DOHH2 (cell line): ENCODE results near the gene GOLT1A.

Source experiments
- H3F3A ChIP-seq: fragments of 200-600 bp; sonication (generic), shearing (Covaris generic); 2 replicates; pipeline ENCODE4 v1.6.0; 2016; ENCODE audit warnings: antibody characterized with exemption, mild to moderate bottlenecking; ENCODE audit not compliant: control insufficient read depth, insufficient read depth
- H3K27ac ChIP-seq: fragments of 200-600 bp; sonication (generic); 2 replicates; pipeline ENCODE4 v1.5.1; 2014; ENCODE audit warnings: low read depth, mild to moderate bottlenecking, low read length, moderate library complexity
- H3K27me3 ChIP-seq: fragments of 200-600 bp; sonication (generic); 2 replicates; pipeline ENCODE4 v1.6.1; 2014; ENCODE audit warnings: mild to moderate bottlenecking, low read length, mixed read lengths; ENCODE audit not compliant: control insufficient read depth
- H3K36me3 ChIP-seq: fragments of 200-600 bp; sonication (generic); 2 replicates; pipeline ENCODE4 v1.6.1; 2014; ENCODE audit warnings: mild to moderate bottlenecking, low read length, moderate library complexity, mixed read lengths; ENCODE audit not compliant: control insufficient read depth
- H3K4me1 ChIP-seq: fragments of 200-600 bp; sonication (generic); 2 replicates; pipeline ENCODE4 v1.6.1; 2014; ENCODE audit warnings: mild to moderate bottlenecking, low read length, mixed read lengths; ENCODE audit not compliant: control insufficient read depth
- H3K4me2 ChIP-seq: fragments of 200-600 bp; sonication (generic); 2 replicates; pipeline ENCODE4 v1.6.0; 2014; ENCODE audit warnings: mild to moderate bottlenecking, low read length, moderate library complexity
- H3K4me3 ChIP-seq: fragments of 200-600 bp; sonication (generic); 2 replicates; pipeline ENCODE4 v1.5.1; 2014; ENCODE audit warnings: mild to moderate bottlenecking, low read length, mixed read lengths
- H3K79me2 ChIP-seq: fragments of 200-600 bp; sonication (generic); 2 replicates; pipeline ENCODE4 v1.6.1; 2014; ENCODE audit warnings: mild to moderate bottlenecking, low read length, mixed read lengths; ENCODE audit not compliant: control insufficient read depth
- H3K9me2 ChIP-seq: fragments of 200-600 bp; sonication (generic); replicated peaks from 2 replicates; pipeline ENCODE4 v1.6.1; 2014; ENCODE audit warnings: mild to moderate bottlenecking, low read length, mixed read lengths; ENCODE audit not compliant: control insufficient read depth
- H3K9me3 ChIP-seq: fragments of 200-600 bp; sonication (generic); 2 replicates; pipeline ENCODE4 v1.6.1; 2014; ENCODE audit warnings: antibody characterized with exemption, low read length, mixed read lengths; ENCODE audit not compliant: control insufficient read depth, insufficient read depth
- H4K20me1 ChIP-seq: fragments of 200-600 bp; sonication (generic); 2 replicates; pipeline ENCODE4 v1.6.0; 2014; ENCODE audit warnings: low read depth, mild to moderate bottlenecking, antibody characterized with exemption, low read length, moderate library complexity; ENCODE audit not compliant: control insufficient read depth, insufficient read depth
- CTCF ChIP-seq: fragments of 200-600 bp; sonication (generic); IDR thresholded peaks from one replicate; pipeline ENCODE4 v1.5.1; 2014; ENCODE audit warnings: antibody characterized with exemption, mild to moderate bottlenecking, low read depth, low read length; ENCODE audit not compliant: poor library complexity, severe bottlenecking
- EZH2phosphoT487 ChIP-seq: fragments of 200-600 bp; sonication (generic); IDR thresholded peaks from 2 replicates; pipeline ENCODE4 v1.6.1; 2017; ENCODE audit warnings: borderline replicate concordance, mild to moderate bottlenecking, antibody characterized with exemption, low read length, moderate library complexity, mixed read lengths

GOLT1A gene

GRCh38 chr1:204222006-204222763, 8.4 kb upstream of the GOLT1A start:
- no peaks in the 10 kb centered on the region for H3K9me3 ChIP-seq
- H3K4me3 ChIP-seq, result no peak overlapping the region
- H3K4me2 ChIP-seq, result no peak overlapping the region
- H3K4me1 ChIP-seq, result no peaks in the 10 kb centered on the region
- no peak overlapping the region for H3K27ac ChIP-seq
- H3K79me2 ChIP-seq, result no peaks in the 10 kb centered on the region
- no peaks in the 10 kb centered on the region for H4K20me1 ChIP-seq
- no peaks in the 10 kb centered on the region for H3K9me2 ChIP-seq
- H3K36me3 ChIP-seq, result no peaks in the 10 kb centered on the region
- no peak for TF ChIP-seq CTCF
- no peak for TF ChIP-seq EZH2phosphoT487
- H3K27me3 ChIP-seq, result no peaks in the 10 kb centered on the region
- H3F3A ChIP-seq, result no peaks in the 10 kb centered on the region

- Histone ChIP-seq H3K4me1 (no peaks in the 10 kb centered on the region), H3F3A (no peaks in the 10 kb centered on the region), H3K36me3 (no peaks in the 10 kb centered on the region), H3K79me2 (no peaks in the 10 kb centered on the region), H3K27me3 (no peaks in the 10 kb centered on the region), H3K4me3 (no peak overlapping the region), H4K20me1 (no peaks in the 10 kb centered on the region), H3K27ac (no peak overlapping the region), H3K4me2 (no peak overlapping the region), H3K9me2 (no peaks in the 10 kb centered on the region), H3K9me3 (no peaks in the 10 kb centered on the region)
- TF ChIP-seq CTCF (no peak), EZH2phosphoT487 (no peak)
Measured at GRCh38 chr1:204221271-204221670, 7.5 kb upstream of the GOLT1A start.

GRCh38 chr1:204219971-204220616, 6.3 kb upstream of the GOLT1A start:
- no peaks in the 10 kb centered on the region for H3K79me2 ChIP-seq
- H4K20me1 ChIP-seq, result no peaks in the 10 kb centered on the region
- no peak for TF ChIP-seq EZH2phosphoT487
- no peak for TF ChIP-seq CTCF
- no peaks in the 10 kb centered on the region for H3K27me3 ChIP-seq
- no peaks in the 10 kb centered on the region for H3K9me2 ChIP-seq
- no peaks in the 10 kb centered on the region for H3K9me3 ChIP-seq
- H3K27ac ChIP-seq, result no peak overlapping the region
- no peaks in the 10 kb centered on the region for H3K36me3 ChIP-seq
- no peak overlapping the region for H3K4me3 ChIP-seq
- no peaks in the 10 kb centered on the region for H3K4me1 ChIP-seq
- no peaks in the 10 kb centered on the region for H3F3A ChIP-seq
- no peak overlapping the region for H3K4me2 ChIP-seq
